ENCODE data around the gene ATP7B. TPM values are rescaled to one million over a fixed set of nuclear protein-coding genes. Genes with fewer than 3 reads are reported as not detected.

Gene ATP7B
- total RNA-seq, 2 experiments from 2014 or later: 0.40 to 0.76 TPM

- POLR2A ChIA-PET: interaction anchor here (0.6 to 1.2 kb wide), 4 partner anchors 13 to 508 kb away, joined by 3 read pairs; no protein-coding TSS in a partner anchor
- Histone ChIP-seq H3K27ac (ENCODE audit: low read depth, low read length, poor library complexity, severe bottlenecking) (no peak overlapping the region), H3K36me3 (ENCODE audit: insufficient read depth, low read length) (no peaks in the 10 kb centered on the region), H4K20me1 (ENCODE audit: insufficient read depth, low read length) (no peaks in the 10 kb centered on the region), H3K9me2 (ENCODE audit: insufficient read depth, low read length) (no peaks in the 10 kb centered on the region), H3K4me3 (ENCODE audit: low read depth, low read length, poor library complexity, severe bottlenecking) (no peak overlapping the region), H3K4me2 (ENCODE audit: low read length) (no peak overlapping the region), H3K79me2 (ENCODE audit: insufficient read depth, low read depth, low read length) (no peaks in the 10 kb centered on the region), H2AFZ (ENCODE audit: low read length) (no peak overlapping the region), H3K4me1 (ENCODE audit: insufficient read depth, low read length, poor library complexity, severe bottlenecking) (peaks cover 14% of the 10 kb centered on the region), H3K9me3 (ENCODE audit: low read length) (no peaks in the 10 kb centered on the region)
- intact Hi-C loops (cut with micrococcal nuclease; ENCODE audit: unreplicated experiment): no loop called here
- no peak for DNase-seq (ENCODE audit: low spot score)
- BruUV-seq (replicated peaks): no TSS peak
- CTCF ChIA-PET (ENCODE audit: unreplicated experiment): no interaction called here
- TF ChIP-seq CTCF (conservative IDR thresholded peaks at IDR 0.05; ENCODE audit: low read length) (no peak), EZH2phosphoT487 (IDR thresholded peaks at IDR 0.05; ENCODE audit: borderline replicate concordance, low read depth, low read length) (no peak)
Measured at GRCh38 chr13:51961493-51962403, 49.5 kb downstream of the ATP7B start.

- intact Hi-C loops (cut with micrococcal nuclease; ENCODE audit: unreplicated experiment): no loop called here
- H3K36me3 ChIP-seq (ENCODE audit: insufficient read depth, low read length): no peaks in the 10 kb centered on the region
- peaks cover 14% of the 10 kb centered on the region for H3K4me1 ChIP-seq (ENCODE audit: insufficient read depth, low read length, poor library complexity, severe bottlenecking)
- H3K4me2 ChIP-seq (ENCODE audit: low read length): no peak overlapping the region
- no peaks in the 10 kb centered on the region for H3K79me2 ChIP-seq (ENCODE audit: insufficient read depth, low read depth, low read length)
- no peak overlapping the region for H3K27ac ChIP-seq (ENCODE audit: low read depth, low read length, poor library complexity, severe bottlenecking)
- BruUV-seq (replicated peaks): no TSS peak
- H3K9me2 ChIP-seq (ENCODE audit: insufficient read depth, low read length): no peaks in the 10 kb centered on the region
- no peak overlapping the region for H3K4me3 ChIP-seq (ENCODE audit: low read depth, low read length, poor library complexity, severe bottlenecking)
- no peaks in the 10 kb centered on the region for H3K9me3 ChIP-seq (ENCODE audit: low read length)
- DNase-seq (ENCODE audit: low spot score): no peak
- no peaks in the 10 kb centered on the region for H4K20me1 ChIP-seq (ENCODE audit: insufficient read depth, low read length)
- ChIA-PET POLR2A (no interaction called here), CTCF (ENCODE audit: unreplicated experiment) (no interaction called here)
- H2AFZ ChIP-seq (ENCODE audit: low read length): no peak overlapping the region
- TF ChIP-seq EZH2phosphoT487 (IDR thresholded peaks at IDR 0.05; ENCODE audit: borderline replicate concordance, low read depth, low read length): no peak
Measured at GRCh38 chr13:51960766-51961165, 50.5 kb downstream of the ATP7B start.

- no peak overlapping the region for H3K4me2 ChIP-seq (ENCODE audit: low read length)
- BruUV-seq (replicated peaks): no TSS peak
- no peaks in the 10 kb centered on the region for H3K9me3 ChIP-seq (ENCODE audit: low read length)
- TF ChIP-seq CTCF (conservative IDR thresholded peaks at IDR 0.05; ENCODE audit: low read length) (0 out of 2 replicates have a peak, but pooled peaks have one; percentile 28), EZH2phosphoT487 (IDR thresholded peaks at IDR 0.05; ENCODE audit: borderline replicate concordance, low read depth, low read length) (no peak)
- ChIA-PET CTCF (ENCODE audit: unreplicated experiment) (interaction anchor here (1.0 kb wide), 1 partner anchor 46 kb away, joined by 3 read pairs; no protein-coding TSS in a partner anchor), POLR2A (interaction anchor here (0.6 to 0.7 kb wide), 2 partner anchors 10 to 417 kb away, joined by 3 to 4 read pairs; no protein-coding TSS in a partner anchor)
- no peaks in the 10 kb centered on the region for H3K79me2 ChIP-seq (ENCODE audit: insufficient read depth, low read depth, low read length)
- H3K4me1 ChIP-seq (ENCODE audit: insufficient read depth, low read length, poor library complexity, severe bottlenecking): peaks cover 14% of the 10 kb centered on the region
- H3K9me2 ChIP-seq (ENCODE audit: insufficient read depth, low read length): no peaks in the 10 kb centered on the region
- no peak overlapping the region; the same call in 1 of the 2 replicates for H2AFZ ChIP-seq (ENCODE audit: low read length)
- peak; percentile 25 for DNase-seq (ENCODE audit: low spot score)
- no peaks in the 10 kb centered on the region for H3K36me3 ChIP-seq (ENCODE audit: insufficient read depth, low read length)
- no peak overlapping the region for H3K27ac ChIP-seq (ENCODE audit: low read depth, low read length, poor library complexity, severe bottlenecking)
- intact Hi-C loops (cut with micrococcal nuclease; ENCODE audit: unreplicated experiment): no loop called here
- no peaks in the 10 kb centered on the region for H4K20me1 ChIP-seq (ENCODE audit: insufficient read depth, low read length)
- H3K4me3 ChIP-seq (ENCODE audit: low read depth, low read length, poor library complexity, severe bottlenecking): no peak overlapping the region
Measured at GRCh38 chr13:51959773-51960172, 51.5 kb downstream of the ATP7B start.
